IMR-90 (cell line): ENCODE data around the gene VOPP1.

Source experiments
- BHLHE40 ChIP-seq: fragments of 150-350 bp; IDR thresholded peaks from 2 replicates; pipeline ENCODE4 v1.6.1; 2016; ENCODE audit warnings: mild to moderate bottlenecking, low read depth, low read length
- CEBPB ChIP-seq: IDR thresholded peaks from 2 replicates; pipeline ENCODE4 v1.6.1; 2012; ENCODE audit warnings: low read depth, low read length, improper control_type of control experiment
- FOS ChIP-seq: fragments of 150-350 bp; IDR thresholded peaks from 2 replicates; pipeline ENCODE4 v1.6.1; 2016; ENCODE audit warnings: low read depth, low read length
- MAFK ChIP-seq: IDR thresholded peaks from 2 replicates; pipeline ENCODE4 v1.6.1; 2012; ENCODE audit warnings: low read depth, low read length, improper control_type of control experiment
- MAZ ChIP-seq: IDR thresholded peaks from 2 replicates; pipeline ENCODE4 v1.6.1; 2012; ENCODE audit warnings: low read depth, mild to moderate bottlenecking, low read length, improper control_type of control experiment, moderate library complexity, borderline replicate concordance
- MXI1 ChIP-seq: IDR thresholded peaks from 2 replicates; pipeline ENCODE4 v1.6.1; 2012; ENCODE audit warnings: low read depth, mild to moderate bottlenecking, low read length, moderate library complexity, borderline replicate concordance
- NFE2L2 ChIP-seq: fragments of 150-350 bp; IDR thresholded peaks from 2 replicates; pipeline ENCODE4 v1.6.1; 2016; ENCODE audit warnings: low read depth, mild to moderate bottlenecking, low read length
- POLR2A ChIP-seq: IDR thresholded peaks from 2 replicates; pipeline ENCODE4 v1.6.1; 2012; ENCODE audit warnings: mild to moderate bottlenecking, low read depth, low read length
- RAD21 ChIP-seq: IDR thresholded peaks from 2 replicates; pipeline ENCODE4 v1.6.1; 2012; ENCODE audit warnings: low read length, improper control_type of control experiment
- RCOR1 ChIP-seq: IDR thresholded peaks from 2 replicates; pipeline ENCODE4 v1.6.1; 2012; ENCODE audit warnings: mild to moderate bottlenecking, low read length, improper control_type of control experiment; ENCODE audit not compliant: insufficient replicate concordance
- RFX5 ChIP-seq: IDR thresholded peaks from 2 replicates; pipeline ENCODE4 v1.8.0; 2012; ENCODE audit warnings: low read depth, mild to moderate bottlenecking, low read length, moderate library complexity
- SMC3 ChIP-seq: fragments of 150-350 bp; IDR thresholded peaks from 2 replicates; pipeline ENCODE4 v1.6.1; 2016; ENCODE audit warnings: low read depth, mild to moderate bottlenecking, antibody characterized with exemption, low read length, moderate library complexity
- TF ChIP-seq, protein P1 (sequence below): conservative IDR thresholded peaks from 2 replicates; pipeline ENCODE4 v1.5.1; 2012; ENCODE audit warnings: mild to moderate bottlenecking, low read depth, low read length, improper control_type of control experiment

GRCh38 chr7:55449205-55449991 is 122.9 kb downstream of the VOPP1 start:
- TF ChIP-seq RAD21 (no peak), SMC3 (no peak), RCOR1 (no peak), RFX5 (no peak), NFE2L2 (no peak), POLR2A (no peak), FOS (no peak), MAFK (no peak), MXI1 (no peak), CEBPB (no peak), BHLHE40 (no peak), MAZ (no peak)
- TF ChIP-seq, protein P1, sequence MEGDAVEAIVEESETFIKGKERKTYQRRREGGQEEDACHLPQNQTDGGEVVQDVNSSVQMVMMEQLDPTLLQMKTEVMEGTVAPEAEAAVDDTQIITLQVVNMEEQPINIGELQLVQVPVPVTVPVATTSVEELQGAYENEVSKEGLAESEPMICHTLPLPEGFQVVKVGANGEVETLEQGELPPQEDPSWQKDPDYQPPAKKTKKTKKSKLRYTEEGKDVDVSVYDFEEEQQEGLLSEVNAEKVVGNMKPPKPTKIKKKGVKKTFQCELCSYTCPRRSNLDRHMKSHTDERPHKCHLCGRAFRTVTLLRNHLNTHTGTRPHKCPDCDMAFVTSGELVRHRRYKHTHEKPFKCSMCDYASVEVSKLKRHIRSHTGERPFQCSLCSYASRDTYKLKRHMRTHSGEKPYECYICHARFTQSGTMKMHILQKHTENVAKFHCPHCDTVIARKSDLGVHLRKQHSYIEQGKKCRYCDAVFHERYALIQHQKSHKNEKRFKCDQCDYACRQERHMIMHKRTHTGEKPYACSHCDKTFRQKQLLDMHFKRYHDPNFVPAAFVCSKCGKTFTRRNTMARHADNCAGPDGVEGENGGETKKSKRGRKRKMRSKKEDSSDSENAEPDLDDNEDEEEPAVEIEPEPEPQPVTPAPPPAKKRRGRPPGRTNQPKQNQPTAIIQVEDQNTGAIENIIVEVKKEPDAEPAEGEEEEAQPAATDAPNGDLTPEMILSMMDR, result no peak
